HG02973 (cell line): ENCODE data around the gene JARID2.

Experiments used
- ATAC-seq: cut with Tn5 transposase; IDR thresholded peaks from one replicate; pipeline ENCODE4 v1.9.1; 2021; ENCODE audit warnings: moderate library complexity; ENCODE audit not compliant: unreplicated experiment

JARID2 gene

DNA sequence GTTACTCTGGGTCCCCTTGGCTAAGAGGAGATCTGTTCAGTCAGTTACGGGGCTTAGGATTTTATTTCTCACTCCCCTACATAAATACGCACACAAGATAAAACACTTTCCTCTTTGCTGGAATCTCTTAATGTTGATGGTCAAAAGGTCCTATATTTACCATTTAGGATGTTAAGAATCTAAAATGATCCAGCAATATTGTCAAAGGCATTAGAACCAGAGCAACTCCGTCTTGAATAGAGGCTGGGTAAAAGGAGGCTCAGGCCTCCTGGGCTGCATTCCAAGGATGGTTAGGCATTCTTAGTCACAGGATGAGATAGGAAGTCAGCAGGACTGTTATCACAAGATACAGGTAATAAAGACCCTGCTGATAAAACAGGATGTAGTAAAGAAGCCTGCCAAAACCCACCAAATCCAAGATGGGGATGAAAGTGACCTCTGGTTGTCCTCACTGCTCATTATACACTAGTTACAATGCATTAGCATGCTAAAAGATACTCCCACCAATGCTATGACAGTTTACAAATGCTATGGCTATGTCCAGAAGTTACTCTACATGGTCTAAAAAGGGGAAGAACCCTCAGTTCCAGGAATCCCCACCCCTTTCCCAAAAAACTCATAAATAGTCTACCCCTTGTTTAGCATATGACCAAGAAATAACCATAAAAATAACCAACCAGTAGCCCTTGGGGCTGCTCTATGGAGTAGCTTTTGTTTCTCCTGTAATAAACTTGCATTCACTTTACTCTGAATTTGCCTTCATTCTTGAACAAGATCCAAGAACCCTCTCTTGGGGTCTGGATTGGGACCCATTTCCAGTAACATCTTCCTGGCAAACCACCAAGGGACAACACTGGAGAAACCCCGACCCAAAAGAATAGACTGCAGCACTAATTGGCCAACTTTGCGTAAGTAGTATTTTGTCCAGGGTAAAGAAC lies 309.5 kb downstream of the JARID2 start:
- ATAC-seq: no peak

DNA sequence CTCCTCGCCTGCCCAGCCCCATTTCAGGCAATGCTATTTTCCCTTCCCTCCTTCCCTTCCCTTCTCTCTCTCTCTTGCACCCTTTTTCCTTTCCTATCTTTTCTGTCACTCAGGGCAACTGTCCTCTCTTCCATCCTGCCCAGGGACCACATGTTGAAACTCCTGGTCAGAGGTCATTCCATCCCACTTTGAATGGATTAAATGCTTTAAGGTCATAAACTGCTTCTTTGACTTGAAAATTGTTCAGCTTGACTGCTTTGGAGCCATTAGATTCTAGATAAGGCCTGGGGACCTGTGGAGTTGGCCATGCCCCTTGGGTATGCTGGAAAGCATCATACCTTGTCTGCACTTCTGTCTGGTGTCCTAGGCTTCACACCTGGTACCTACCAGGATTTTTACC lies 310.8 kb downstream of the JARID2 start:
- ATAC-seq: no peak

GRCh38 chr6:15557174-15557573 lies 311.3 kb downstream of the JARID2 start:
- no peak for ATAC-seq

DNA sequence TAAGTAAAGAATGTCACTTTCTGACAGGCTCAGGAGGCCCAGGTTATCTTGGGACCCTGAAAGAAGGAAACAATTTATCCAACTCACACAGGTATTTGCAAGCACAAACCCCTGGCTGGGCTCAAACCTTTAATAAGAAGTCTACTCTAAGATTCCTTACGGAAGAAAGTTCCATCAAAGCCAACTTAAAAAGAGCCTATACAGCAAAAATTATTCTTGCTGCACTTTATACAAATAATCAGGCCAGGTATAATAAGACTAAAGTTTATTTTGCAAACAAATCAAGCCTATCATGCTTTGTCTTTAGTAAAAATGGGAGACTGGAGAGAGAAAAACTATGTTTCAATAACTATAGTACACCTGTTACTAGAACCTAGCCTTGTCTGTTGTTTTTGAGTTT lies 314.8 kb downstream of the JARID2 start:
- no peak for ATAC-seq

GRCh38 chr6:15561447-15562199 lies 315.8 kb downstream of the JARID2 start:
- no peak for ATAC-seq

GRCh38 chr6:15562977-15563376 lies 317.1 kb downstream of the JARID2 start:
- no peak for ATAC-seq

DNA sequence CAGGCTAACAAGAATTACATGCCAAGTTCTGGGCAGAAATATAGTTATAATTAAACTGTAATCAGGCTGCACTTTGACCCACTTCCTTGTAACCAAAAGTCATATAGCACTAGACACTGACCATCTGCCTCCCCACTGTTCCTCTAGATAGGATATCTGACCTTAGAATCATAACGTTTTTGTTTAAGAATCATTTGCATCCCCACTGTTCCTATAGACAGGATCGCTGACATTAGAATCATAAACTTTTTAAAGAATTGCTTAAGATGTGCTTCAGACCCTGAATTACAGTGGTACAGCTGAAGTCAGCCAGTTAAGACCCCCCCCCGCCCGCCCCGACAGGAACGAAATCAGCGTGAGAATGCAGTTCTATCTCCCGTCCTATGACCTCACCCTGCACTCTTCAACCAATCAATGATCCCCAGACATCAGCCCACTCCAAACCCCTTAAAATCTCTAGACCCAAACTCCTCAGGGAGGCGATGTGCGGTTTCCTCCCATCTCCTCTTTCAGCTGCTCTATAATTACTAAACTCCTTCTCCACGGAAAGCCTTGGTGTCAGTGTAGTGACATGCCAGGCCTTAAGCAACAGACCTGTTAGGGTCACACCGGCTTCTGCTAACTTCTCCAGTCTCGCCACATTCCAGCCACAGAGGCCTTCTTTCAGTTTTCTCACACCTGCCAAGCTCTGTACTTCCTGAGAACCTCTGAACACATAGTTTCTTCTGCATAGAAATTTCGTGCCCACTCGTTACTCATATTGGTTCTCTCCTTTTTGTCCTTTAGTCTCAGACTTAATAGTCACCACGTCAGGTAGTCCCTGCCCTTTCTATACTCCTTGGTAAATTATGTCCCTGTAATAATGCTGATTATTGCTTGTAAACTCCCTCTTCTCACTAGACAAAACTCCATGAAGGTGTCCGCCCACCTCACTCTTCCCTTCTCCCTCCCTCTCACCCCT lies 323.4 kb downstream of the JARID2 start:
- ATAC-seq: no peak

- ATAC-seq: no peak
Observed at GRCh38 chr6:15570171-15570570, 324.3 kb downstream of the JARID2 start.
